ENCODE results near the gene CALHM4. TPM values are rescaled to one million over a fixed set of nuclear protein-coding genes. Genes with fewer than 3 reads are reported as not detected.

Gene CALHM4
- total RNA-seq, 1 experiment from 2014 or later = not detected

- no peak for TF ChIP-seq CTCF (conservative IDR thresholded peaks at IDR 0.05; ENCODE audit: low read depth, low read length)
- no peak for TF ChIP-seq EZH2 (IDR thresholded peaks at IDR 0.05; ENCODE audit: borderline replicate concordance, low read depth, low read length, poor library complexity, severe bottlenecking)
- CTCF ChIA-PET = interaction anchor here (1.3 kb wide), 1 partner anchor 275 kb away, joined by 6 read pairs; no protein-coding TSS in a partner anchor
- no peaks in the 10 kb centered on the region for H3K27me3 ChIP-seq (replicated peaks; ENCODE audit: insufficient read depth, low read depth, low read length, poor library complexity)
- H3K9me3 ChIP-seq (ENCODE audit: low read depth, low read length, poor library complexity, severe bottlenecking) = no peaks in the 10 kb centered on the region
- no TSS peak for BruUV-seq (replicated peaks)
- peaks cover 4% of the 10 kb centered on the region for H3K4me1 ChIP-seq (ENCODE audit: insufficient read depth, low read length, poor library complexity, severe bottlenecking)
- DNase-seq (ENCODE audit: low spot score) = no peak
- intact Hi-C loops (cut with micrococcal nuclease; ENCODE audit: unreplicated experiment) = loop anchor here (5.0 kb wide), 1 partner anchor 345 kb away; no protein-coding TSS in a partner anchor
- H3K4me3 ChIP-seq (ENCODE audit: low read depth, low read length, poor library complexity, severe bottlenecking) = no peak overlapping the region
- no peak overlapping the region for H3K27ac ChIP-seq (ENCODE audit: low read depth, low read length, poor library complexity, severe bottlenecking)
- no peaks in the 10 kb centered on the region for H3K36me3 ChIP-seq (ENCODE audit: insufficient read depth, low read length, poor library complexity, severe bottlenecking)
- POLR2A ChIA-PET (ENCODE audit: low non-redundant PET) = no interaction called here
Measured at GRCh38 chr6:116562614-116563013, 9.1 kb downstream of the CALHM4 start.

- no peak for TF ChIP-seq CTCF (conservative IDR thresholded peaks at IDR 0.05; ENCODE audit: low read depth, low read length)
- no peak for TF ChIP-seq EZH2 (IDR thresholded peaks at IDR 0.05; ENCODE audit: borderline replicate concordance, low read depth, low read length, poor library complexity, severe bottlenecking)
- no peak overlapping the region for H3K27ac ChIP-seq (ENCODE audit: low read depth, low read length, poor library complexity, severe bottlenecking)
- CTCF ChIA-PET = no interaction called here
- DNase-seq (ENCODE audit: low spot score) = no peak
- POLR2A ChIA-PET (ENCODE audit: low non-redundant PET) = no interaction called here
- BruUV-seq (replicated peaks) = no TSS peak
- intact Hi-C loops (cut with micrococcal nuclease; ENCODE audit: unreplicated experiment) = loop anchor here (5.0 kb wide), 1 partner anchor 347 kb away; no protein-coding TSS in a partner anchor
- no peaks in the 10 kb centered on the region for H3K4me1 ChIP-seq (ENCODE audit: insufficient read depth, low read length, poor library complexity, severe bottlenecking)
- no peaks in the 10 kb centered on the region for H3K27me3 ChIP-seq (replicated peaks; ENCODE audit: insufficient read depth, low read depth, low read length, poor library complexity)
- H3K36me3 ChIP-seq (ENCODE audit: insufficient read depth, low read length, poor library complexity, severe bottlenecking) = no peaks in the 10 kb centered on the region
- H3K4me3 ChIP-seq (ENCODE audit: low read depth, low read length, poor library complexity, severe bottlenecking) = no peak overlapping the region
- H3K9me3 ChIP-seq (ENCODE audit: low read depth, low read length, poor library complexity, severe bottlenecking) = no peaks in the 10 kb centered on the region
Measured at GRCh38 chr6:116563830-116564229, 10.3 kb downstream of the CALHM4 start.

- no peaks in the 10 kb centered on the region for H3K9me3 ChIP-seq (ENCODE audit: low read depth, low read length, poor library complexity, severe bottlenecking)
- ChIA-PET CTCF (no interaction called here), POLR2A (ENCODE audit: low non-redundant PET) (no interaction called here)
- H3K4me3 ChIP-seq (ENCODE audit: low read depth, low read length, poor library complexity, severe bottlenecking) = no peak overlapping the region
- H3K36me3 ChIP-seq (ENCODE audit: insufficient read depth, low read length, poor library complexity, severe bottlenecking) = no peaks in the 10 kb centered on the region
- TF ChIP-seq CTCF (conservative IDR thresholded peaks at IDR 0.05; ENCODE audit: low read depth, low read length) = no peak
- TF ChIP-seq EZH2 (IDR thresholded peaks at IDR 0.05; ENCODE audit: borderline replicate concordance, low read depth, low read length, poor library complexity, severe bottlenecking) = no peak
- DNase-seq (ENCODE audit: low spot score) = no peak
- no peaks in the 10 kb centered on the region for H3K4me1 ChIP-seq (ENCODE audit: insufficient read depth, low read length, poor library complexity, severe bottlenecking)
- no peak overlapping the region for H3K27ac ChIP-seq (ENCODE audit: low read depth, low read length, poor library complexity, severe bottlenecking)
- no TSS peak for BruUV-seq (replicated peaks)
- intact Hi-C loops (cut with micrococcal nuclease; ENCODE audit: unreplicated experiment) = loop anchor here (5.0 kb wide), 1 partner anchor 347 kb away; no protein-coding TSS in a partner anchor
- no peaks in the 10 kb centered on the region for H3K27me3 ChIP-seq (replicated peaks; ENCODE audit: insufficient read depth, low read depth, low read length, poor library complexity)
Measured at GRCh38 chr6:116564311-116564710, 10.8 kb downstream of the CALHM4 start.
